ENCODE measurements around the gene SYS1.
A peak's percentile ranks its signal among the peaks of the same experiment; 100 is the strongest.
"Not testable (repeated sequence)": the region's sequence is repeated elsewhere in the genome, so short reads cannot be mapped to it uniquely, and the experiment has no call there.

The SYS1 gene

DNA sequence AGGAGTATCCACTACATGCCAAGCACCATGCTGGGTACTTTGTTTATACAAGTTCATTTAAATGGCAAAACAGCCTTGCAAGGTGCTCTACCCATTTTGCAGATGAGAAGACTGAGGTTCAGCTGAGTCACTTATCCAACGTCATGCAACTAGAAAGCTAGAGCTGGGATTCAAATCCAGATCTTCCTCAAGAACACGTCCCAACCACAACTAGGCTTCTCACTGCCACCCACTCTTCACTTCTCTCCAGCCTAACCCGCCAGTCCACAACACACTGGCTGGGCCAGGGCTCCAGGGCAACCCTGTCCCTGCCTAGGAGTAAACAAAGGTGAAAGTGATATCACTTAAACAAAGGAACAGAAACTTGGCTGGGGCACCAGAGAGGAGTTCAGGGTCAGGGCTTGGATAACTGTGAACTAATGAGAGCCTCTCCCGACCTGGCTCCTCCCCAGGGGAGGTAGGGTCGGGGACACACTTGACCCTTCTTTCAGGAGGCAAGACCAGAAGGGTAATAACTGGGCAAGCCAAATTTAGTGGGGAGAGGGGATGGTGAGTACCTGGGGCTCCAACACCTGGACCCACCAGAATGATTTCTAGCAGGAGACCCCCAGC, 22.6 kb upstream of the SYS1 start:
- DNase-seq = no peak

DNA sequence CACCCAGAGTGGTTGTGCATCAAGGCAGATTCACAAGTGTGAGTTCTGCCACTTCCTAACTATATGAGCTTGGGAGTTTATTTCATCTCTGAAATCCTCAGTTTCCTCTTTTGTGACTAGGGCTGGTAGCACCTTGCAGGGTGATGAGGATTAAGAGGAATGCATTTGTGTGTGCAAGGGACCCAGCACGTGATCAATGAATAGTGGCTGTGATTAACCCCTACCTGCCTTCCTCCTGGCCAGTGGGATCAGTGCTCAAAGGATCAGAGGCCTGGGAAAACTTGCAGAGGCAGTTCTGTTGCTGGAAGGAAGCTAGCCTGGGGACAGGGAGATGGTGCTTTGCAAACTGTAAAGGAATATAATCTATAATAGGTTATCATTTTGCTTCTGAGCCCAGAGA, 22.0 kb upstream of the SYS1 start:
- DNase-seq = no peak

GRCh38 chr20:45341579-45341938, 21.4 kb upstream of the SYS1 start:
- no peak for DNase-seq

DNA sequence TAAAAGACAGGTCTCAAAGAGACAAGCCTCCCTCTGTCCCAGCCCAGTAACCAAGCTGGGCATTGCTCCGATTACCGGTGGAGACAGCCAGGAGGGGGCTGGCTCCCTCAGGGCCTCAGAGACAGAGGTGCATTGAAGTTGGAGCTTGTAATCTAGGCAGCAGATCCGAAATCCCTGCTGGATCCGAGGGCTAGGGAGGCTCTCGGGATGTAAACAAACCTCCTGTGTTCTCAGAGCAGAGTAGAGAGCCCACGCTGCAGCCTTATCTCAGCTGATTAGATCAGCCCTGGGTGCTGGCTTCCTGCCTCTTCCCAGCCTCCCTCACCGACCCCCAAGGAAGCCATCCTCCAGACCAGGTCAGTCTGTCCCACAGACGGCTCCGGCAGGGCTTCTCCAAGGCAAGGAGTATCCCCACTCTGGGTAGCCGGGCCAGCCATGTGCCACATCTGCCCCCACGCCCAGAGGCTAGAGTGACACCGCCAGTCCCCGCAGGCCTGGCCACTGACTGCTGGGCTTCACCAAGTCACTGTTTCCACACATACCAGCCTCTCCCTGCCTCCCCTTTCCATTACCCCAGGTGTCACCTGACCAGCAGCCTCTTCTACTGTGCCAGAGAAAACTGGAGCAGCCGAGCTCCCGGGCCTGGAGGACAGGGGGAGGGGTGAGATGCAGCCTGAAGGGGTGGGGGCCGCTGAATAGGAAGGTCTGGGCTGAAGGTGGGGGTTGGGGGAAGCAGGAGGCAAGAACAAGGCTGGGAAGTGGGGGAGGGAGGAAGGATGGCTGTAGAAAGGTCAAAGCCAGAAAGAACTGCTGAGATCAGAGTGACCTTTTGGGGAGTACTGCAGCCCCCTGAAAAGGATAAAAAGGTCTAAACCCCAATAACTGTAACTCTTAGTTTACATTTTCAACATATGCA, 20.8 kb upstream of the SYS1 start:
- DNase-seq = peak; percentile 33

DNA sequence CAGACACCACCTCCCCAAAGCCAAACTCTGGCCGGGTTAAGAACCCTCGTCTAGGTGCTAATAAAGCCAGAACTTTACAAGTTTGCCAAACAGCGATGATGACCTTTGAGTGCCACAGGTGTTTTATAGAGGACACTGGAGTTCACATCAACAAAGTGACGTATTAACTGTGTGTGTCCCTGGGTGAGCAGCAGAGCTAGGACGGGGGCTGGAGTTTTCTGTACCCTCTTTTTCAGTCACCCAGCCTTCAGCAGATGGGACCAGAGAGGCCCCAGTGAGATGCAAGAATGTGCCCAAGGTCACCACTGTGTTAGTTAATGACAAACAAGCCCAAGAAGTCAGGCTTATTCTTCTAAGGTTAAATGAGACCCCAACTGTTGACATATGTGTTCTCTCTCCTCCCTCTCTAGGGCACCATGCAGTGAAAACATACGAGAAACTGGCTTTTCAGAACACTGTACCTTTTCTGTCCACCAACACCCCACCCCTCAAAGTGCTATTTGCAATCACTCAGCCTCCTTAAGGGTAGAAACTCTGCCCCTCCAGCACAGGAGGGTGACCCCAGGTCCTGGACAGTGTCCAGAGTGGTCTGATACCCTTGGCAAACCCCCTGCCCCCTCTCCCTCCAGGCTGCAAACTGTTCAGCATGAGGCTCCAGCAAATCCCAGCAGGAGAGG, 20.0 kb upstream of the SYS1 start:
- DNase-seq = no peak

DNA sequence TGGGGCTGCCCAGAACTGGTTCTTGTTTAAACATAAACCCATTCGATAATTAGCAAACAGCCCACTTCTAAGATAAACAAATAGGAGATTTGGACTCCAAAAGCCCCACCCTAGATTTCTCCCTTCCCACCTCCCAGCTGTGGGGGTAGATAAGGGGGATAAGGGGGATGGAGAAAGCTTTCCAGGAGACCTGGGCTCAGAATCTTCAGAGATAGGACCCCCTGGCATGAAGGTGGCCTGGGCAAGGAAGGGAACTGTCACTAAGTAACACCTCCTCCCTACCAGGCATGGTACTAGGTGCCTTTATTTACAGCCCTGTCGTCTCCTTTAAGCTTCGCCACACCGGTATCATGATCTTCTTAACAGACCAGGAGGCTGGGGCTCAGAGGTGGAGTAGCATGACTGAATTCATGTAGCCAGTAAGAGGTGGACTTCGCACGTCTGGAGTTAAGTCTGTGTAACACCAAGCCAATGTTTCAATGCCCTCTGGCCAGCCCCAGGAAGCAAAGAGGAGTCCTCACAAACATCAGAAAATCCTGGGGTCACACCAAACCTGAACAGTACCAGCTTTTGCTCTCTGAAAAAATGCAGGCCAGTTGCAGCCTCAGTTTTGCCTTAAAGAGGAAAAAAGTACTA, 19.3 kb upstream of the SYS1 start:
- DNase-seq = no peak

- peak; percentile 74 for DNase-seq
These were observed 18.6 kb upstream of the SYS1 start for GRCh38 chr20:45344168-45344860.

DNA sequence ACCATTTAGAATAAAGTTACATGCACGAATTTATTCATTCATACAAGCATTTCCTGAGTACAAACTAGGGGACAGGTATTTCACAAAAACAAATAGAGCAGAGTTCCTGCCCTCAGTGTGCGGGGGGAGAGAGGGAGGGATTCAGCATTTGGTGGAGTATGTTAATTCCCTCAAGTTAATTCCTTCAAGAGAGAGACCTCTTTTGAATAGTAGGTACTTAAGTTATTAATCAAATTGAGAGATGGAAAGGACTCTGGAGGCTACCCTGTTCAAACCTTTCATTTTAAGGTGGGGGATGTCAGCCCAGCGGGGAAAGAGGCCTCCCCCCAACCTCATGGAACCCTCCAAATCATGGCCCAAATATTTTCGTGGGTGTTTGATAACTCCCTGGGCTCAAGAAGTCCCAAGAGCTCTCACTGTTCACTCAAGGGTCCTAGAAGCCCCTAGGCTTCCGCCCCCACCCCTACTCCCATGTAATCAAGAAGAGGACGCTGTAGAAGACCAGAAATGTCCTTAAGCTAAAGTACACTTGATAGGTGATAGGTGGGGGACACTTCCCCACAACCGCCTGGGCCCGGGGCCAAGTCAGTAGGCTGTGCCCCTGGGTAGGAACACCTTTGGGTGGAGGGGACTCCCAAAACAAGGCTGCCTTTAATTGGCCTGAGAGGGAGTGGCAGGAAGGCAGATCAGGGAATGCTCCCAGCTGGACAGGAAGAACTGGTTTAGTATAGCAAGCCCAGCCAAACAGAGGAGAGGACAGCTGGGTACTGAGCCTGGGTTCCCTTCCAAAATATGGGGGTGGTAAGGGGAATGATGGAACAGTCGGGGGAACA, 17.6 kb upstream of the SYS1 start:
- DNase-seq = no peak

- DNase-seq = no peak
These were observed 16.7 kb upstream of the SYS1 start for GRCh38 chr20:45346291-45346718.

GRCh38 chr20:45346851-45347250, 16.1 kb upstream of the SYS1 start:
- DNase-seq = no peak

- no peak for DNase-seq
These were observed 15.5 kb upstream of the SYS1 start for GRCh38 chr20:45347297-45347935.

DNA sequence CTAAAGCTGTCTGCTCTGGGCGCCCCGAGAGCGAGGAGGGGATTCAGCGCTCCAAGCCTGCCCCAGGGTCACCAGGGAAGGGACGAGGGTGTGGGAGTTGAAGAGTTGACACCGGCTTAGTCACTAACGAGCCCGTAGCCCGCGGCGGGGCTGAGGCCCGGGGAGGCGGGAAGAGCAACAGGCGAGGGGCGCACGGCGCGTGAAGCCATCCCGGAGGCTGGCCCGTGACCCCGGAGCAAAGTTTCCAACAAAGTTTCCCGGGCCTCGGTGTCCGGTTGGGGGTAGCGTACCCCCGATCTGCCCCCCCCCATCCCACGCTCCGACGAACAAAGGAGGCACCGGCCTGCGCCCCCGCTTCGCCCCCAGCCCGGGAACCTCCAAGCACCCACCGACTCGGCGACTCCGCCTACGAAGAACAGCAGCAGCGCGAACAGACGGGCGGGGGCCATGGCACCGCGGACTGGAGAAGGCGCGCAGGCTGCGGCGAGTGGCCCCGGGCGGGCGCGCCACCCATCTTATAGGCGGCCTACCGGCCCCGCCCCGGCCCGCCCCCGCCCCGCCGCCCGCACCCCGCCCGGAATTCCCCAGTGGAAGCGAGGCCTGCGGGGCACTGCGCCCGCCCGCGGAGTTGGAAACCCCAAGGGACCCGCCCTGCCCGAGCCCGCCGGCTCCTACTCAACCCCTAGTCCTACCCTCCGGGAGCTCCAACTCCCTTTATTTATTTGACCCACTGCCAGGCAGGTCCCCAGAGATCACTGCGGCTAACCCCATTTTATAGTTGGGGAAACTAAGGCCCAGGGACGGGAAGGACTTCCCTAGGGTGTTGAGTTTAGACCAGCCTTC, 14.8 kb upstream of the SYS1 start, which contains the start of gene SDC4:
Gene SDC4 (minus strand): TSS at position 489 of the 843 bp plus-strand sequence. CDS start 40 bp downstream, at position 449.
- DNase-seq = peak; percentile 84

DNA sequence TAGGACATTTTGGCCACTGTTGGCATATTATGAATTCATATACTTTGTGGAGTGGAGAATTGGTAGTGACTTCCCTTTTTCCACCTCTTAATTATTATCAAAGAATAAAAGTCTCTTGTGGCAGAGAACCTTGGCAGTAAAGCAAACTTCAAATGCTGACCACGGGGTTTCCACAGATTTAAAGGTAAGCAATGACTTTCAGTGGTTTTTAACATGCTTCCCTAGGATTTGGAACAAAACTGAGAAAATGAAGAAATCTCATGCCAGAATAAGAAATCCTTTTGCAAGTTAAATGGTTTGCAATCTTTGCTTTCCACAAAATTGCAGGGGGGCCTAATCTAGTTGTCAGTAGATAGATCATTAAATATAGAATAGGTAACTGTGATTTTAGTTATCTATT, 12.7 kb upstream of the SYS1 start:
- no peak for DNase-seq

DNA sequence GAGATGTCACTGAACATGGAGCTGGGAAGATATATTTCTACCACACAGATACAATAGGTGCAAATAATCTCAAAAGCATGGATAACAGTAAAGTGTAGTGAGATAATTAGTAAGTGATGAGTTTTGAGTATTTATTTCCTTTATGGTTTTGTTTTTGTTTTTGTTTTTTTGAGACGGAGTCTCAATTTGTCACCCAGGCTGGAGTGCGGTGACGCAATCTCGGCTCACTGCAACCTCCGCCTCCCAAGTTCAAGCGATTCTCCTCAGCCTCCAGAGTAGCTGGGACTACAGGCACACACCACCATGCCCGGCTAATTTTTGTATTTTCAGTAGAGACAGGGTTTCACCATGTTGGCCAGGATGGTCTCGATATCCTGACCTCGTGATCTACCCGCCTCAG, 12.2 kb upstream of the SYS1 start:
- not testable (repeated sequence) for DNase-seq

DNA sequence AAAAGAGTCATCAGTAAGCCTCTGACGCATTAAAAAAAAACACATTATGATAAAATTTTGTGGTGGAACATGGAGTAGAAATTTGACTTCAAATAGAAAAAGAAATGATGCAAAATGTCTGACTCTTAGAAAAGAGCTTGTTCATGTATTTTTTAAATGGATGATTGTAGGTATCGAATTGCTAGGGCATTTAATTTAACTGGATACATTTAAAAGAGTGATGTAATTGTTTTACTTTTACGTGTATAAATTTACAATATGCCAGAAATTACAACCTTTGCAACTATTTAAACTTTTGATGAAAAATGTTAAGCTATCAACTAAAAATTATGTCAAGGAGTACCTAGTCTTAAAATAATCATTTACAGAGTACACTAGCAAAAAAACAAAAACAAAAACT, 10.2 kb upstream of the SYS1 start:
- no peak for DNase-seq

DNA sequence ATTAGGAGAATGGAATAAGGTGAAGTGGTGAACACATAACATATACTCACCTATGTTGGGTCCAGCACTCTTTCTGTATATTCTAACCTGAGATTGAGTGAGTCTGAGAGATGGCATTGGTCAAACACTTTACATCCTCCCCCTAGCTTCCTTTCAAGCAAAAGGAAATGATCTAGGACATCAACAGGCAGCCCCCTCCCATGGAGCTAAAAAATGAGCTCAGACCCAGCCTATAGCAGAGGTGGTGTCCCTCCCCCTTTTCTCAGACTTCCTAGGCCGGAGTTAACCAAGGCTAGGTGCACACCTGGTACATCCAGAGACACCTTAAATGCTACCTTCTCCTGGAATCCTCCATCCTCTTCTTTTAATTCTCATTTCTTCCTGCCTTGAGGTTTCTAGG, 9.2 kb upstream of the SYS1 start:
- DNase-seq = no peak

- no peak for DNase-seq
These were observed 8.3 kb upstream of the SYS1 start for GRCh38 chr20:45354423-45355208.

GRCh38 chr20:45355209-45356084, 7.5 kb upstream of the SYS1 start:
- DNase-seq = no peak

Data from T1000 (cell line).